ENCODE data around the gene NTRK1. TPM values are rescaled to one million over a fixed set of nuclear protein-coding genes. Genes with fewer than 3 reads are reported as not detected.
A peak's percentile ranks its signal among the peaks of the same experiment; 100 is the strongest.

The NTRK1 gene
- total RNA-seq, 3 donors from 2014 or later = 0.16 to 4.9 (median 0.73) TPM

GRCh38 chr1:156909671-156910070 is 49.0 kb downstream of the NTRK1 start:
- Histone ChIP-seq H3K27ac (no peak overlapping the region), H3K4me3 (no peak overlapping the region), H3K9me3 (no peaks in the 10 kb centered on the region), H3K4me1 (no peaks in the 10 kb centered on the region), H3K27me3 (peaks cover 0 to 19% of the 10 kb centered on the region in 2 donors), H3K36me3 (no peaks in the 10 kb centered on the region)
- TF ChIP-seq POLR2A (IDR thresholded peaks at IDR 0.05) (no peak), POLR2AphosphoS5 (IDR thresholded peaks at IDR 0.05) (no peak)
- TF ChIP-seq, protein P1, sequence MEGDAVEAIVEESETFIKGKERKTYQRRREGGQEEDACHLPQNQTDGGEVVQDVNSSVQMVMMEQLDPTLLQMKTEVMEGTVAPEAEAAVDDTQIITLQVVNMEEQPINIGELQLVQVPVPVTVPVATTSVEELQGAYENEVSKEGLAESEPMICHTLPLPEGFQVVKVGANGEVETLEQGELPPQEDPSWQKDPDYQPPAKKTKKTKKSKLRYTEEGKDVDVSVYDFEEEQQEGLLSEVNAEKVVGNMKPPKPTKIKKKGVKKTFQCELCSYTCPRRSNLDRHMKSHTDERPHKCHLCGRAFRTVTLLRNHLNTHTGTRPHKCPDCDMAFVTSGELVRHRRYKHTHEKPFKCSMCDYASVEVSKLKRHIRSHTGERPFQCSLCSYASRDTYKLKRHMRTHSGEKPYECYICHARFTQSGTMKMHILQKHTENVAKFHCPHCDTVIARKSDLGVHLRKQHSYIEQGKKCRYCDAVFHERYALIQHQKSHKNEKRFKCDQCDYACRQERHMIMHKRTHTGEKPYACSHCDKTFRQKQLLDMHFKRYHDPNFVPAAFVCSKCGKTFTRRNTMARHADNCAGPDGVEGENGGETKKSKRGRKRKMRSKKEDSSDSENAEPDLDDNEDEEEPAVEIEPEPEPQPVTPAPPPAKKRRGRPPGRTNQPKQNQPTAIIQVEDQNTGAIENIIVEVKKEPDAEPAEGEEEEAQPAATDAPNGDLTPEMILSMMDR (IDR thresholded peaks at IDR 0.05) = no peak
- DNase-seq (ENCODE audit: low spot score in 2 of 2) = no peak
- intact Hi-C loops (cut with DNase I; ENCODE audit: low total_unique reads) = no loop called here

- Histone ChIP-seq H3K9me3 (no peaks in the 10 kb centered on the region), H3K4me3 (no peak overlapping the region), H3K36me3 (no peaks in the 10 kb centered on the region), H3K27me3 (peaks cover 0 to 19% of the 10 kb centered on the region in 2 donors), H3K4me1 (no peaks in the 10 kb centered on the region), H3K27ac (no peak overlapping the region)
- intact Hi-C loops (cut with DNase I; ENCODE audit: low total_unique reads) = no loop called here
- no peak for TF ChIP-seq POLR2AphosphoS5 (IDR thresholded peaks at IDR 0.05)
- TF ChIP-seq, protein P1 (IDR thresholded peaks at IDR 0.05) = peak; percentile 29 to 39 (median 30)
- no peak for DNase-seq (ENCODE audit: low spot score in 2 of 2)
Observed at GRCh38 chr1:156910309-156910782, 49.7 kb downstream of the NTRK1 start.

DNA sequence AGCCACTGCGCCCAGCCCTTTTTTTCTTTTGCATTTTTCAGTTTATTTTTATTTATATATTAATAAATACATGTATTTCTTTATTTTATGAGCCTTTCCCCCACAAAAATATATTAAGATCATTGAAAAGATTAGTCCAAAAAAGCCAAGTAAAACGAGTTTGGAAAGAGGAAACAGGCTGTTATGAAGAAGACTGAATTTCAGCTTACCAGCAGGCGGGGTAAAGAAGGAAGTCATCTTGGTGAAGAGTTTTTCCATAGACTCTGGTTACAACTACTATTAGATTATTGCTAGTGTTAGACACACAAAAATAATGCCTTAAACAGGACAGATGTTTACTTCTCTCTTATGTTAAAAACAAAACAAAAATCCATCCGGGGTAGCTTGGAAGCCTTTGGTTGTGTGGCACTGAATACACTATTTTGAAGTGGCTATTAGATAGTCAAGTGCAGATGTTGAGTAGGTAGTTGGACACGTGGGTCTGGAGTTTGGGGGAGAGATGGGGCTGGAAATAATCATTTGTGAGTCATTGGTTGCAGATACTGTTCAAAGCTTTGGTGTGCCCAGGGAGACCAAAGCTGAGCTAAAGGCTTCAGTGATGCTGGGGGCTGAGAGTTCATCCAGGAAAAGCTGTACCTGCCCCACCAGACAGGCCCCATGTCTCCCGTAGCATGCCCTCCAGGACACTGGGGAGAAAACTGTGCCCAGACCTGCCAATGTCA is 51.1 kb downstream of the NTRK1 start:
- Histone ChIP-seq H3K4me3 (no peak overlapping the region), H3K27ac (no peak overlapping the region), H3K9me3 (no peaks in the 10 kb centered on the region), H3K36me3 (no peaks in the 10 kb centered on the region), H3K27me3 (peaks cover 0 to 19% of the 10 kb centered on the region in 2 donors), H3K4me1 (no peaks in the 10 kb centered on the region)
- no peak for DNase-seq (ENCODE audit: low spot score in 2 of 2)
- TF ChIP-seq, protein P1 (IDR thresholded peaks at IDR 0.05) = no peak
- intact Hi-C loops (cut with DNase I; ENCODE audit: low total_unique reads) = no loop called here

- no peak for DNase-seq (ENCODE audit: low spot score in 2 of 2)
- H3K27me3 ChIP-seq = peaks cover 0 to 19% of the 10 kb centered on the region in 2 donors
- H3K36me3 ChIP-seq = no peaks in the 10 kb centered on the region
- H3K9me3 ChIP-seq = no peaks in the 10 kb centered on the region
- TF ChIP-seq POLR2A (IDR thresholded peaks at IDR 0.05) (no peak), POLR2AphosphoS5 (IDR thresholded peaks at IDR 0.05) (no peak)
- TF ChIP-seq, protein P1 (IDR thresholded peaks at IDR 0.05) = no peak
- peak overlapping the region in 1 of 2 donors; percentile 32 for H3K27ac ChIP-seq
- H3K4me1 ChIP-seq = no peaks in the 10 kb centered on the region
- no peak overlapping the region for H3K4me3 ChIP-seq
- intact Hi-C loops (cut with DNase I; ENCODE audit: low total_unique reads) = no loop called here
Observed at GRCh38 chr1:156912310-156912709, 51.6 kb downstream of the NTRK1 start.

All from breast epithelium (tissue), 4 donors.